Measurements from ENCODE around the gene GMPR2.
"Not testable (repeated sequence)": the region's sequence is repeated elsewhere in the genome, so short reads cannot be mapped to it uniquely, and the experiment has no call there.

GMPR2 gene

DNA sequence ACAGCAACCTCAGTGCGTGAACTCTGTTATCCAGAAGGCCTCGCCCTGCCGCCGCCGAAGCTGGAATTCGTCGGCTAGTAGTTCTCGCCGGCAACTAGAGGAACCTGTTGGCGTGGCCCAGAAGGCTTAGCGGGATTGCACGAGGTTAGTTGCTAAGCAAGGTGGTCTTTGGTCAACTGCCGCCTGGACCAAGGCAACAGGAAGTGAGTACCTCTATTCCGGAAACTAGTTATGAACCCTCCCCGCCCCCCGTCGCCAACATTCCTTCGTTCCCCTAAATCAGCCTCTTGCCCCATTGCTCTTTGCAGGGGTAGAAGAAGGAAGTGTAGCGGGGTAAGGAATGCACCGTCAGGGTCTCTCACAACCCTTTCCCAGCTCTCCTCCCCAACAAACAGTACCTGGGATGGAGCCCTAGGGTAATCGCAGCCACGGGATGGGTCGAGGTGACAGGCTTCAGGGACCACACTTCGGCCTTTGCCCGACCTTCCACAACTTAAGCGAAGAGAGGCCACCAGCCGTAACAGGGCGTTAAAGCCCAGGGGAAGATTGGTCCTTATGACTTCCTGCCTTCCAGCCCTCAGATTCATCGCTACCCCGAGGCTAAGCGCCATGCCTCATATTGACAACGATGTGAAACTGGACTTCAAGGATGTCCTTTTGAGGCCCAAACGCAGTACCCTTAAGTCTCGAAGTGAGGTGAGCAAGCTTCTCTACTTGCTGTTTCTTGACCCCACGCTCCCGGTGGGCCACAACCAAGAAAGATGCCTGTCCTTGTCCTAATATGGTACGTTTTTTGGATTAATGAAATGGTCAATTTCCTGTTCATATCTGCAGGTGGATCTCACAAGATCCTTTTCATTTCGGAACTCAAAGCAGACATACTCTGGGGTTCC lies at the start of gene GMPR2:
GMPR2 (plus strand) TSS at position 285 of the 893 bp plus-strand sequence; CDS start at position 610, 325 bp downstream.
- peak; percentile 76 for DNase-seq

- no peak for DNase-seq
Measured at GRCh38 chr14:24183014-24183481, 49.7 kb upstream of the GMPR2 start.

- no peak for DNase-seq
Measured at GRCh38 chr14:24184104-24184970, 48.4 kb upstream of the GMPR2 start.

DNA sequence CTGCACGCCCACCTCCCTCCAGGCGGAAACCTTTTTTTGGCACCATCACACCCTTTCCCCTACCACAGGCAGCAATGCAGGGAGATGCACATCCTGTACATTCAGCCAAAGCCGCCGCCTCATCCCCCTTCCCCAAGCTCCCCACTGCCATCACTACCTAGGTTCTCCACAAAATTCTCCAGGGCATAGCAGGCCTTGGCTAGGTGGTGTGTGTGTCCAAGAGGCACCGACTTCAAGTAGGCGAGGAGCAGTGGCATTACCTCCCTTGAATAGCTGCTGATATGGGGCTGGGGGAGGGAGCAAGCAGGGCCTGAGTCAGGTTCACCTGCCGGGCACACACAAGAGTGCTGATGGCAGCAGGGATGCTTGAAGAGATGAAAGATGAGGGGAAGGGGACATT lies 47.7 kb upstream of the GMPR2 start:
- DNase-seq = no peak

- no peak for DNase-seq
Measured at GRCh38 chr14:24185741-24186140, 47.0 kb upstream of the GMPR2 start.

DNA sequence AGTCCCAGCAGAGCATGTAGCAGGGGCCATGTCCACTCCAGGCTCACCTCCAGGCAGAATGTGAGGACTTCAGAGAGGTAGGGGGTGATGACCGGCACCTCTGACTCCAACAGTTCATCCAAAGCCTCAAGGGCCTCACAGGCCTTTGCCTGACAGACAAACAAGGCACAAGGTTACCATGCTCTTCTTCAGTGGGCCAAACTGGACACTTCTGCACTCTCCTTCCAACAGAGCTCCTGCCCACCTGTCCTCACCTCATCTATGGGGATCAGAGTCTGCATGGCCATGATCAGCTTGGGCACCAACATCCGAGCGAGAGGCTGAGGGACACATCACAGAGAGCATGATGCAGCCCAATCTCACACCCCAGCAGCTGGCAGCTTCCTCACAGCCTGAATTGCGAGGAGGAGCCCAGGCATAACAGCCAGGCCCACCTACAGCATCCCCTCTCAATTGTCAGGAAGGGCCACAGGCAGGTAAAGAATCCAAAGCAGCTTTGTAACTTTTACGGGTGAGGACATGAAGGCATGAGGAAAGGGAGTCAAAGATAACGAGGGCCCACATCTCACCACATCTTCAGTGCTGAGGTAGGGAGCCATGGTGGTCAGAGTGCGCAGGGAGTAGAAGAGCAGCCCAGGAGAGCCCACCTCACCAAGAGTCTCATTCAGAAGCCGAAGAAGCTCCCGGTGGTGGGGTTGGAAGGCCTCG lies 45.7 kb upstream of the GMPR2 start:
- no peak for DNase-seq

GRCh38 chr14:24187539-24187915 lies 45.2 kb upstream of the GMPR2 start:
- DNase-seq = no peak

DNA sequence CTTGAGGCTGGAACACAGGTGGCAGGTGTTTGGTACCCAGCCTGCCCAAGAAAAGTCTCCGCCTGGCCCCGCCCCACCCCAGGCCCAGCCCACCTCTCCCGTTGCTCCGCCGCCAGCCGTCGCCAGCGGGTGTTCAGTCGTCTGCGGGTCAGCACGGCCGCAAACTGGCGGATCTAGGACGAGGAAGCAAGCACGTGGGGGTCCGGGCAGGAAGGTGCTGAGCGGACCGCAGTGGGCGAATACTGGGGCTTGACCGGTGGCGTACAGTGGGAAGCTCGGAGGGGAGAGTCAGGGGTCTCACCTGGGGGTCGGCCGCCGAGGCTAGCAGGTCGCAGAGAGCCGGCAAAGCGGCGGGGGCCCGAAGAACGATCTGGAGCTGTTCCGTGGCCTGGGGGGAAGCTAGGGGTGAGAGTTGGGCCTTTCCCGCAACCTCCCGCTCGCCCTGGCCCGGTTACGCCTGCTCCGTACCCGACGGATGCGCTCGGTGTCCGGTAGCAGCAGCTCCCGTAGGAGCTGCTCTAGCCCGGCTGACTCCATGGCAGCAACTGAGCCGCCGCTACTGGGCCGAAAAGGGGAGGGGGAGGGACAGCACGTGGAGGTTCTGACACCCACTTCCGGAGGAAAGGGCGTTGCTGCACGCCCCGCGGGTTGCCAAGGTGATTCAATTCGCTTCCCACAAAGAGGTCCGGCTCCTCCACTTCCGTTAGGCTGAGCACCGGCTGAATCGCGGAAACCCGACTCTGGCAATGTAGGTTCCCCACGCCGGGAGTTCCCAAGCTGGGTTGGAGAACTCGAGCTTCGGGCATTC lies 44.3 kb upstream of the GMPR2 start, which contains the start of gene IPO4:
IPO4 (minus strand) TSS at position 566 of the 808 bp plus-strand sequence; CDS start at position 537, 29 bp downstream.
- peak; percentile 93 for DNase-seq

DNA sequence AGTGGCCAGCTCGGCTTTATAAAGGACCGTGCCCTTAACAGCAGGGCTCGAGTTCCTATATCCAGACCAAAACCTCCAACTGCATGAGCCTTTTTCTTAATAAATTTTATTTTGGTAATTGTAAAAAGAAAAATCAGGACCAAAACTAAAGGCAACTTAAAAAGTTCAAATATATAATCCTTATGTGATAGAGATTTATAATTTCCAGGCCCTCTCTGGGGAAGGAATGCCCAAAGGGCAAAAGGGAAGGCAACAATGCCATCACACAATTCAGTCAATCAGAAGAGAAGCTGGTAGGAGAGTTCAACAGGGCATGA lies 43.7 kb upstream of the GMPR2 start:
- no peak for DNase-seq

GRCh38 chr14:24189460-24189859 lies 43.3 kb upstream of the GMPR2 start:
- DNase-seq = no peak

DNA sequence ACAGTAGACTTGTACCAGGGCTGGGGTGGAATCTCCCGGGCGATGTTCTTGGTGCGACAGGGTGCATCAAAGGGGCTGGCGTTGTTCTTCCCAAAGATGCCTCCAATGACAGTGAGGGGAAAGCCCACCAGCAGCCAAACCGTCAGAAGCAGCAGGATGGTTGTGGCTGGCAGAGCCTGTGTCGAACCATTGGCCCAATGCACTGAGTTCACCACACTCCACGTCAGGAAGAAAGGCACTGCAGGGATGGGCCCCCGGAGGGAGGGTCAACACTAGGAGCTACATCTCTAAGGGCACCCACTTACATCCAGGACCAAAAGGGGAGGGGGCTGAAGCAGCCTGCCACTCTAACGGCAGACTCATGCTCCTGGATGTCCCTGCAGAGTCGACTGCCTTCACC lies 42.3 kb upstream of the GMPR2 start:
- no peak for DNase-seq

DNA sequence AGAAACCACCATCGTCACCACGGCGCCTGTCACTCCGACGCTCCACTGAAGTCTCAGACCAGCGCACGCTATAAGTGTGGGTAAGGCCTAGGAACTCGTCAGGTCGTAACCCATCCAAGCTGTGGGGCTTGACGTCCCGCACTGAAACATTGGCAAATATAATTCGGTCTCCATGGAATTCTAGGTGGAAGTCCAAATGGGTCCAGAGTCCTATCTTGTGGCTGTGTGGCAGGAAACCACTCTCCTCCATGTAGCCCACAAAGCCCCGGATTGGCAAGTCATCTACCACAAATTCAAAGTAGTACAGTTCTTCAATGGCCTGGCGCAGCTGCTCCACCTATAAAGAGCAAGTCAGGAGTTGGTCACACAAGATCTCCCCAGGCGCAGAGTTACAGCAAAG lies 39.8 kb upstream of the GMPR2 start:
- DNase-seq = no peak

DNA sequence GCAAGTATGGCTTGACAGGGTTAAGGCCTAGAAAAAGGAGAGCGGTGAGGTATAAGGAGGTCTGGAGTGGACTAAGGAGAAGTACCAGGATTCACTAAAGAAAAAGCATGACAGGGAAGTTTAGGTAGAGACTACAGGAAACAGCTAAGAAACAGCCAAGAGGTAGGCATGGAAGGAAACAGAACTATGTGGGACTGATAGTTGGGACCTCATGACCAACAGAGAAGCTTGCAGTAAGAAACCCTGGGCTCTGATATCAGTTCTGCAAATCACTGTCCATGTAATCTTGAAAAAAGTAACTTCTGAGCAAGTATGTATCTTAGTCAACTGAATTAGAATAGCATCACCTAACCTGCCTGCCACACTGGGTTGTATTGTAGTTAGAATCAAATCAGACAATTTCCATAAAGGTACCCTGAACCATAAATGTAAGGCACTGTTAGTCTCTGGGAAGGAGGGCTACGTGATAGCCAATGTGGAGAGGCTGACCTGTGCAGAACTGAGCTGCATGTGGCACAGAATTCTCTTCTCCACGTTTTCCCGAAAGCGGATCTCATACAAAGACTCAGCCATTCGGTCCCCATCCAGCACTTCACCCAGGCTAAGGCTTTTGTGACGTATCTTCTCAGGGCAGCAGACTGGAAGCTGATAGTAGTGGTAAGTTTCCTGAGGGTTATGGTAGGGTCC lies 38.4 kb upstream of the GMPR2 start:
- no peak for DNase-seq

- DNase-seq = no peak
Measured at GRCh38 chr14:24194873-24195185, 37.9 kb upstream of the GMPR2 start.

DNA sequence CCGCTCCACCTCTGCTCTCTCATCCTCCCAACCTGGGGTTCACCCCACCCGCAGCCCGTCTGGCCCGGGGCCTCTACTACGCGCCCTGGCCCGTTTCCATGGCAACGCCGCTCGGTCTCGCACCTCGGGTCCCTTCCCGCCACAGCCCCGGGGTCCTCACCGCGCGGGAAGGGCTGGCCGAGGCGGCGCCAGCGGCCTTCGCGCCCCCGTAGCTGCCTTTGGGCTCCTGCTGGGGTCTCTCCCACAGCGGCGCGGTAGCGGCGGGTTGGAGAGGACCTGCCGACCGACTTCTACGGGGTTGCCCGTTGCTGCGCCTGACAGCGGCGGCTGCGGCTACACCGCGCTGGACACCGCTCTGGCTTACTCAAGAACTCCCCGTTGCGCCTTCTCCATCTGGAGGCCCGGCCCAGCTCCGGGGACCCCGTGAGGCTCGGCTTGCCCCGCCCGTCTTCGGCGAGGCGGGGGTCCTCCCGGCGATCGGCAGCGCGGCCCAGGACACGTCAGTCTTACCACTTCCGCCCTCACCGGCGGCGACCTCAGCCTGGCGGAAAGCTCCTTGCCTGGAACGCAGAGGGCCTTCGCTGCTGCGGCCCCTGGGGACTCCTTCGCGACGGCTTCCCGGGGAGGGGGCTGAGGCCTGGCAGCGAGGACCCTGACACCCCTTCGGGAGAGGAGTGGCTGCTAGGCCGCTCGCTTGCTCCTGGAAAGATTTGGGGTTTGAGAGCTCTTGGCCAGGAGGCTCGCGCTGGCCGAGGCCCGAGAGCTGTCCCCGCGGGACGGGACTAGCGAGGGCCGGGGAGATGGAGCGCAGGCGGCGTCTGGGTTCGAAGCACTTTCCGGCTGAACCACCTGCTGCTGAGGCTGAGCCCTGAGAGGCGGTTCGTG lies 37.3 kb upstream of the GMPR2 start, which contains the start of gene TM9SF1:
TM9SF1 (minus strand) TSS at position 256 of the 885 bp plus-strand sequence. CDS start 422 bp downstream, outside the sequence.
- DNase-seq = peak; percentile 51

DNA sequence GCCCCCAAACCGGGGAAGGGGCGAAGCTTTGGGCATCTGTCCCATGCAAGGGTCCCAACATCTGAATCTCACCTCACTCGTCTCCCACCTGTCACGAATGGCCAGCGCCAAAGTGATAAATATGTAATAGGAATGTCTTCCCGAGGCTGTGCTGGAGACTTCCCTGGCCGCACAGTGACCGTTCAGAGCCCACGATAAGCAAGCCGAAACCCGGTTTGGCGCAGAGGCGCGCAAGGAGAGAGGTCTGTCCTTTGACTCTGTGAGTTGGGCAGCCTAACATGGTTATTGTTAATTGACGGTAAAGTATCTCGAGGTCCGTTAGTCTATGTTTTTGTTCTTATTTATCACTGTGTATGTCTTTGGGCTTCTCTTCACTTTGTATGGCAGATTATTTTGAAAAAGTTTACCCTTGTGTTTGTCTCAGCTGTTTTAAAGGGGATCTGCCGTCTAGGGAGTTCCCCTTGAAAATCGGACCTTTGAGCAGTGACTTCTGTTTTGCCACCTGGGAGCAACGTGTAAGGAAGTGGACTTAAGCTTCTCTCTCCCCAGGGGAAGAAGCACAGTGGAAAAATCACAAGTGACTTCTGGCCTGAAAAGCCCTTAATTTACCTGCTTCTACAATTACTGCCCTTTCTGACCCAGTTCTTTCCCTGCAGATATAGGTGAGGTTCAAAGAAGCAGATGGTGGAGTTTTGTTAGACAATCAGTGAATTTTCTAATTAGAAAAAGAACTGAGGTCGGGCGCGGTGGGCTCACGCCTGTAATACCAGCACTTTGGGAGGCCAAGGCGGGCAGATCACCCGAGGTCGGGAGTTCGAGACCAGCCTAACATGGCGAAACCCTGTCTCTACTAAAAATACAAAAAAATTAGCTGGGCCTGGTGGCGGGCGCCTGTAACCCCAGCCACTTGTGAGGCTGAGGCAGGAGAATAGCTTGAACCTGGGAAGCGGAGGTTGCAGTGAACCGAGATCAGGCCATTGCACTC lies 36.4 kb upstream of the GMPR2 start:
- DNase-seq = no peak

DNA sequence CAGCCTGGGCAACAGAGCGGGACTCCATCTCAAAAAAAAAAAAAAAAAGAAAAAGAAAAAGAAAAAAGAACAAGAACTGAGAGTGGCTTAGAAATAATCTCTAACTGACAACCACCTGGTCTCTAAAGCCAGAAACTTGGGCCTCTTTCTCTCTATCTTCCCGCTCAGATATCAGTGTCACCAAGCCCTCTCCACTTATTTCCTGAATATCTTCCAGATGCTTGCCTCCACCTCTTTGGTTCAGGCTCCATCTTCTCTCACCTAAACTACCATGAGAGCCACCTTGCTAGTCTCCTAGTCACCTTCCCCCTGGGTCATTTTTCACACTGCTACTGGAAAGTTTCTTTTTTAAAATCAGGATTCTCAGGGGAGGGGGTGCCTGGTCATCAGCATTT lies 35.7 kb upstream of the GMPR2 start:
- no peak for DNase-seq

DNA sequence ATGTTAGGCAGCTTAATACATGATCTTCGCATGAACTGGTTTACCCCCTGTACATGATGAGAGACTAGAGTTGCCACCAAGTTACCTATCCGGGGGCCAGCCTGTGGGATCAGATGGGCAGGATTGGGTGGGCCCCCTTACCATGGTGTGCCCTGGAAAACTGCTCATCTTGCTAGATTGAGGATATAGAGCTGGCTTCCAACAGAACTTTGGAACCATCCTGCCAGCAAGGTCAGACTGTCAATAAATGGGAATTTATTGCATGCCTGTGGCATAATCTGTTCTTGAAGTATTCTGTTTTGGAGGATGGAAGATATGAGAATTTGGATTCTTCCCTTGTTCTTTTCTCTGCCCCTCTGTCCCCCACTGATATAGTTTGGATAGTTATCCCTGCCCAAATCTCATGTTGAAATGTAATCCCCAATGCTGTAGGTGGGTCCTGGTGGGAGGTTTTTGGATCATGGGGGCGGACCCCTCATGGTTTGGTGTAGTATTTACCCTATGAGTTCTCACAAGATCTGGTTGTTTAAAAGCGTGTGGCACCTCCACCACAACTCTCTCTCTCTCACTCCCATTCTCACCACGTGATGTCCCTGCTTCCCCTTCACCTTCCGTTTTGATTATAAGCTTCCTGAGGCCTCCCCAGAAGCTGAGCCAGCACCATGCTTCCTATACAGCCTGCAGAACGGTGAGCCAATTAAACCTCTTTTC lies 33.8 kb upstream of the GMPR2 start:
- DNase-seq = no peak

DNA sequence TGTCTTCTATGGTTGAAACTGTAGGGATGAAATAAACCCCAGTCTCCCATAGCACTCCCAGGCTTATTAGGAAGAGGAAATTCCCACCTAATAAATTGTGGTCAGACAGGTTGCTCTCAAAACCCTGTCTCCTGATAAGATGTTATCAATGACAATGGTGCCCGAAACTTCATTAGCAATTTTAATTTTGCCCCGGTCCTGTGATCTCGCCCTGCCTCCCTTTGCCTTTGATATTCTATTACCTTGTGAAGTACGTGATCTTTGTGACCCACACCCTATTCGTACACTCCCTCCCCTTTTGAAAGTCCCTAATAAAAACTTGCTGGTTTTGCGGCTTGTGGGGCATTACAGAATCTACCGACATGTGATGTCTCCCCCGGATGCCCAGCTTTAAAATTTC lies 30.2 kb upstream of the GMPR2 start:
- DNase-seq = not testable (repeated sequence)
